NOMO-1 (cell line): ENCODE data around the gene URI1.
"Not testable (repeated sequence)": the region's sequence is repeated elsewhere in the genome, so short reads cannot be mapped to it uniquely, and the experiment has no call there.

Source experiments
- DNase-seq, 2 experiments: peaks; one replicate each; lab custom pipeline; 2025; ENCODE audit not compliant: unreplicated experiment in 2 of 2; lab: John Stamatoyannopoulos, UW

Gene URI1

GRCh38 chr19:30017172-30017571, 75.1 kb downstream of the URI1 start:
- DNase-seq = no peak

DNA sequence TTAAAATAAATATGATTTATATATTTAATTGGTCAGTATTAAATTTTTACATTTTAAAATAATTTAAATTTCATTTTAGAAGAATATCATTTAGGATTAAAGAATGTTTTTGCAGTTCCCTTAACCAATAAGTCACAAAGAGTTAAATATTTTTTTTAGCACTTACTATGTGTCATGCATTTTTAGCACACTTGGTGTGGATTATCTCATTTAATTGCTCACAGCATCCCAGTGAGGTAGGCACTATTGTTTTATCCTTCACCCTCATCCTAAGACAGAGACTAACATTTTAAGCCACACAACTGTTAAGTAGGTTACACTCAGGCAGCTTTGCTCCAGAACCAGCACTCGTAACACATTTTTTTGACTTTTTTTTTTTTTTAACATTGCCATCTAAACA, 78.2 kb downstream of the URI1 start:
- DNase-seq = no peak

- no peak for DNase-seq
These were observed 80.6 kb downstream of the URI1 start for GRCh38 chr19:30022659-30023058.

DNA sequence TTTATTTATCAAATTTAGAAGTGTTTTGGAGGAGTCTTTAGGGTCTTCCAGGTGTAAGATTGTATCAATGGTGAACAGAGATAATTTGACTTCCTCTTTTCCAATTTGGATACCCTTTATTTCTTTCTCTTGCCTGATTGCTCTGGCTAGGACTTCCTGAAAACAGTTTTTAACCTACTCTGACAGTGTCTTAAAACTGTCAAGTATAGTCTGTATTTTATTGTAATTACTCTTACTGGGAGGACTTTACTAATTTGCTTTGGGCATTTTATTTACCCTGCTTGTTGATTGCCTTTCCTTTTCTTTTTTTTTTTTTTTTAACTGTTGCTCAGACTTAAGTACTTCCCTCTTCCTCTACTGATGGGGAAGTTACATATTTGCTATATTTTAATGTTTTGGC, 81.3 kb downstream of the URI1 start:
- peak; percentile 4 to 58 for DNase-seq

DNA sequence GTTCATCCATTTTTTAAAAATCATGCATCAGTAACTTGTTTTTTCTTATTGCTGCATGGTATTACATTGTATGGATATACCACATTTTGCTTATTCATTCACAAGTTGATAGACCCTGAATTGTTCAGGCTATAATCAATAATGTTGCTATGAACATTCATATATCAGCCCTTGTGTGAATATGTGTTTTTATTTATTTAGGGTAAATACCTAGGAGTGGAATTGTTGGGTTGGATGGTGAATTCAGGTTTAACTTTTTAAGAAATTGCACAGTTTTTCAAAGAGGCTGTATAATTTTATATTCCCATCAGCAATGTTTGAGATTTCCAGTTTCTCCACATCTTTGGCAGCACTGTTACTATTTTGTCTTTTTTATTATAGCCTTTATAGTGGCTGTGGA, 82.1 kb downstream of the URI1 start:
- no peak for DNase-seq

- DNase-seq = no peak
These were observed 84.9 kb downstream of the URI1 start for GRCh38 chr19:30026933-30027332.

DNA sequence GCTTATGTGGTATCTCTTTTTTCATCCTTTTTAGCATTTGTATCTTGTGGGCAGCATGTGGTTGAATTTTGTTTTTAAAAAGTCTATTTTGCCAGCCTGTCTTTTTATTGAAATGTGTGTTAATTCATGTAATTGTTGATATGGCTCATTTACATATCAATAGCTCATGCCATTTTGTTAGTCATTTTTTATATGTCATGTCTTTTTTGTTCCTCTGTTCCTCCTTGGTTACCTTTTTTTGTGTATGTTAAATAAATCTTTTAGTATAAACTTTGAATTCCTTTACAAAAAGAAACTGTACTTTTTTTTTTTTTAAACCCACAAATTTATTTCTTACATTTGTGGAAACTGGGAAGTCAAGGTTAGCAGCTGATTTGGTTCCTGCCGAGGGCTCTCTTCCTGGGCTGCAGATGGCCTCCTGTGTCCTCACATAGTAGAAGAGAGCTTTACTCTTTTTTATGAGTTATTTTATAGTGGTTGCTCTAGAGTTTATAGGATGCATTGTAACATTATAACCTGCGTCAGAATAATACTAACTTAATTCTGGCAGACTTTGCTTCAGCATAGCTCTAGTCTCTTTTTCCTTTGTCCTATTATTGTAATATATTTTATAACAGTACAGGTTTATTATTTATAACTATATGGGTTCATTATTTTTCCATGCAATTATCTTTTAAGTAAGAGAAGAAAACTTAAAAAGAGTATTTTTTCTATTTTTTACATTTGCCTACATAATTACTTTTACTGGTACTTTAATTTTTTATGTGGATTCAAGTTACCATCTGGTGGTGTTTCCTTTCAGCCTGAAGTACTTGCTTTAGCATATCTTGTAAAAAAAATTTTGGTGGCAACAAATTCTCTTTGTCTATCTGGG, 86.3 kb downstream of the URI1 start:
- DNase-seq = no peak

- no peak for DNase-seq
These were observed 86.9 kb downstream of the URI1 start for GRCh38 chr19:30028992-30029343.

DNA sequence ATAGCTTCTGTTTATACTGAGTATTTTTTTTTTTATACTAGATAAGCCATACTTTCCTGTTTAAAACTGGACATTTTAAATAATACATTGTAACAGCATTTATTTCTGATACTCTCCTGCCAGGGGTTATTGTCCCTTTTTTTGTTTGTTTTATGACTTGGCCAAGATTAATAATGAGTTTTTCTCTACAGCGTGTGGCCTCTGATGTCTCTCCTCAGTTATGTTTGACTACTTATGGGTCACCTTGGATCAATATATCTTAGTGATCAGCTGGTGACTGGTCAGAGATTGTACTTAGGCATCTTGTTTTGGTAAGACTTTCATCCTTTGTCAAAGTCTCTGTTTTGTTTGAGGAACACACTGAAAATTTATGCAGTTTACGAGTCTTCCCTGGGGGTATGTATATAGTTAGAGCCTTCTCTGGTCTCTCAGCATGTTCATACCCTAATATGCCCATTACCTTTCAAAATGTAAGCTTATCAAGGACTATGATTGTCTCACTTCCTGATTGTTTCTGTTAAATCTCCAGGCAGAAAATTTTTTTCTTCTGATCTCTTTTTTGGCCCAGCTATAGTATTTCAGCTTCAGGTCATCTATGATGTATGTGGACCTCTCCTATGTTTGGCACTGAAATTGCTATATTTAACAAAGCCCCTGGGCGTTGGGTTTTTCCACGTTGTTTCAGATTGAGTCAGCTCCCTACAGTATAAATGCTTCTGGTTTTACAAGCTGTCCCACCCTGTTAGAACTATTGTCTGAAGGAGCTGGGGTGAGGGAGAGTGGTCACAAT, 87.9 kb downstream of the URI1 start:
- no peak for DNase-seq

GRCh38 chr19:30034321-30034720, 92.3 kb downstream of the URI1 start:
- DNase-seq = no peak

DNA sequence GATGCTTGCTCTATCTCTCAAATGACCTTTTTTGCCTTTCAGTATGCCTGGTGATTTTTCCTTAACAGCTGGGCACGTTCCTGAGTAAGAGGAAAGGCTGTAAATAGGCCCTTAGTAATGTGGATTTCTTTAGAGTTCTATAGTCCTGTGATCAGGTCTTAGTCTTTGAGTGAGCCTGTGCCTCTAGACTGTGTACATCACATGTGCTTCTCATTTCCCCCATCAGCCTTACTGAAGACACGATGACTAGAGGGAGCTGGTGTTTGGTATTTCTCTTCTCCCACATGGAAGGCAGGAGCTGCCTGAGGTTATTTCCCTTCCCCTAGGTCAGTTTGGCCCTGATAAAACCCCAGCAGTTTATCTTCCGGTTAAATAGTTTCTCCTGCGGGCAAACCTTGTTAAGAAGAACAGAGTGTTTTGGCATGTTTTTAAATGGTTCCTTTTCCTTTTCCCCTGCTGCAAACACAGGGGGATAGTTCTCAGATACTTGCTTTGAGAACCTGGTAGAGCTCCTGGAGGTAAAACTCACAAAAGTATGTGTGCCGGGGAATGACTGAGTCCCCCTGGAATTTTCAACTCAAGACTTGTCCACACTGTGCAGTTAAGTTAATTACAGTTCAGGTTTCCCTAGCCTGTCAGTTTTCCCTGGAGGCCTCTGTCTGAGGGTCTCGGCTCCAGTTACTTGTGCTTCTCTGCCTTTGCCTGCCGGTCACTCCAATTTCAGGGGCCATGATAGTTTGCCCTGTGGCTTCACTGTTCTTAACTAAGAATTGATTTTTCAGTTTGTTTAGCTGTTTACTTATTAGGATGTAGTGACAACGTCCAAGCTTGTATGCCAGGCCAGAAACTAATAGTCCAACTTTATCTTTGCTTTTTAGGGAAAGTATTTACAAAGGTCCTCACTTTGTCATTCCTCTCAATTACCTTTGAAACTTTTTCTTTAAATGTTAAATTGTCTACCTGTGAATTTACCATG, 94.4 kb downstream of the URI1 start:
- no peak for DNase-seq

DNA sequence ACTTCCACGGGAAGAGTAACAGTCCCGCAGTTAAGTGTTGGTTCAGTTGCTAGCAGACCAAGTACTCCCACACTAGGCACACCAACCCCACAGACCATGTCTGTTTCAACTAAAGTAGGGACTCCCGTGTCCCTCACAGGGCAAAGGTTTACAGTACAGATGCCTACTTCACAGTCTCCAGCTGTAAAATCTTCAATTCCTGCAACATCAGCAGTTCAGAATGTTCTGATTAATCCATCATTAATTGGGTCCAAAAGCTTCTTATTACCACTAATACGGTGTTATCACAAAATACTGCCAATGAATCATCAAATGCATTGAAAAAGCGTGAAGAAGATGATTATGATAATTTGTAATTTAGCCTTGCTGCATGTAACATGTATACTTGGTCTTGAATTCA, 95.8 kb downstream of the URI1 start:
- no peak for DNase-seq

GRCh38 chr19:30041931-30042330, 99.9 kb downstream of the URI1 start:
- not testable (repeated sequence) for DNase-seq

DNA sequence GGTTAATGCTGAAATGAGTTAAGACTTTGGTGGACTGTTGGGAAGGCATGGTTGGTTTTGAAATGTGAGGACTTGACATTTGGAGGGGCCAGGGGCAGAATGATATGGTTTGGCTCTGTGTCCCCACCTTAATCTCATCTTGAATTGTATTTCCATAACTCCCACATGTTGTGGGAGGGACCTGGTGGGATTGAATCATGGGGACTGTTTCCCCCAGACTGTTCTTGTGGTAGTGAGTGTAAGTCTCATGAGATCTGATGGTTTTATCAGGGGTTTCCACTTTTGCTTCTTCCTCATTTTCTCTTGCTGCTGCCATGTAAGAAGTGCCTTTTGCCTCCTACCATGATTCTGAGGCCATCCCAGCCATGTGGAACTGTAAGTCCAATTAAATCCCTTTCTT, 101.0 kb downstream of the URI1 start:
- DNase-seq = not testable (repeated sequence)

GRCh38 chr19:30044273-30045248, 102.5 kb downstream of the URI1 start:
- no peak for DNase-seq

DNA sequence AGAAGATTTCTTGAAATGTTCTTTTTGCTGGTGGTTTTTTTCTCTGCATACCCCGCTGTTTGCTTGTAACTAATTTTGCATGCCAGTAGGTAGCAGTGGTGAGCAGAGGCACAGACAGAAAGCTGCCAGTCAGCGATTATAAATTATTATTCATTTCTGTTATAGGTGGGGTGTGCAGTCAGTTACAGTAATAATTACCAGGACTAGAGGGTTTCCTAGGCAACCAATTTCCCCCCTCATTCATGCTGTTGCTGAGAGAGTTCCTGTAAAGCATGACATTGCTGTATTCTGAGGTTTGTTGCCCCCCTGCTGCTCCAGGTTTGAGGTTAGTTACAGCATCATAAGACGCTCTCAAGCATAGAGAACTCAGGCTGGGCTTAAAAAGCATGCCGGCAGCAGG, 104.5 kb downstream of the URI1 start:
- DNase-seq = no peak

GRCh38 chr19:30047432-30047831, 105.4 kb downstream of the URI1 start:
- no peak for DNase-seq

DNA sequence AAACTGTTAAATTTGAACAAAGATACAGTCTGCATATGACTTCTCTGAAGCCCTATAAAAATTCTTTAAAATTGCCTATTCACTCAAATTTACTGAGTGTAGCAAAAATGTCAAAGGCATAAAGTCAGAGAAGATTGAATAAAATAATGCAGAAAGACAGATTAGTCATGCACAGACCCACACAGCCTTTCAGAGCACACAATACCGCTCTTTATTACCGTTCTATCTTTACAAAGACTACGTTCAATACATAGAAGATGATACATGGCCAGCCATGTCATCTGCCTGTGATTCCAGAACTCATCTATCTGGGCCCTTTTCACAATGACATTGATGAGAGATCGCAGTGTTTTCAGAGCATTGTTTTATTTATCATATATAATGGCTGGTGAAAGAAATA, 107.2 kb downstream of the URI1 start:
- no peak for DNase-seq

DNA sequence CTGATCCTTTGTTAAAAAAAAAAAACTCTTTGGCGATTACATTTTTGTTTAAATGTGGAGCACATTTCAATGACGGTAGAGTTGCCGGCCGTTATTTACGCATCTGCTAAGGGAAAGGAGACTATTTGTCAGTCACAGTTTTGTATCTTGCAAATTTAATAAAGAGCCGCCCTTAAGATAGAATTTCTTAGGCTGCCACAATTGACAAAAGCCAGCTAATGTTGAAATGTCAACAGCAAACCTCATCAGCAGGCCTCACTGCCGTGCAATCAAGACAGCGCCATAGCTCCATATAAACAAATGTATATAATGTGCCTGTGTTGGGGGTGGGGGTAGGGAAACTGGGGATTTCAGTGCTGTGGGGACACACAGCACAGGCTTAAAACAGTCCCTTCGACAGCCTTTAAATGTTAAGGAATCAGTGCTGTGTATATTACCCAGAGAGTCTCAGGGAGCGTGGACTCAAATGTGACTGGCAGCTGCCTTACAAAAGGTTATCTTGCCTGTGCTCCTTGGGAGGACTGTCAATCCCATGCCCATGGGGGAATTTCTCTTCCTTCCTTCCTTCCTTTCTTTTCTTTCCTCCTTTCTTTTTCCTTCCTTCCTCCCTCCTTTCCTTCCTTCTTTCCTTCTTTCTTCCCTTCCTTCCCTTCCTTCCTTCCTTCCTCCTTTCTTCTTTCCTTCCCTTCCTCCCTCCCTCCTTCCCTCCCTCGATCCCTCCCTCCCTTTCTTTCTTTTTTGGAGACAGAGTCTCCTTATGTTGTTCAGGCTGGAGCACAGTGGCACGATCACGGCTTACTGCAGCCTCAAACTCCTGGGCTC, 108.0 kb downstream of the URI1 start:
- DNase-seq = no peak
